ENCODE results near the gene APOA4.

- TF ChIP-seq CTCF (IDR thresholded peaks at IDR 0.05) (no peak), POLR2A (IDR thresholded peaks at IDR 0.05) (no peak)
Measured at GRCh38 chr11:116813170-116813569, 9.9 kb downstream of the APOA4 start.

All from tibial nerve (tissue), 3 donors.